Loucy (cell line): Measurements from ENCODE around the gene RNFT2.
A peak's percentile ranks its signal among the peaks of the same experiment; 100 is the strongest.

ENCODE experiments used
- H2AFZ ChIP-seq: fragments of 200-600 bp; sonication (generic); 2 replicates; pipeline ENCODE4 v1.6.0; 2016; ENCODE audit warnings: antibody characterized with exemption, mild to moderate bottlenecking, low read length, moderate library complexity
- H3F3A ChIP-seq: fragments of 200-600 bp; 2 replicates; pipeline ENCODE4 v1.6.0; 2016; ENCODE audit warnings: antibody characterized with exemption, low read depth, mild to moderate bottlenecking
- H3K27me3 ChIP-seq: fragments of 200-600 bp; sonication (generic); 2 replicates; pipeline ENCODE4 v1.6.1; 2014; ENCODE audit warnings: low read length, mild to moderate bottlenecking; ENCODE audit not compliant: insufficient read depth, poor library complexity, severe bottlenecking
- H3K36me3 ChIP-seq: fragments of 200-600 bp; sonication (generic); 2 replicates; pipeline ENCODE4 v1.6.1; 2016; ENCODE audit warnings: low read length; ENCODE audit not compliant: insufficient read depth
- H3K4me1 ChIP-seq: fragments of 200-600 bp; sonication (generic); 2 replicates; pipeline ENCODE4 v1.5.1; 2014; ENCODE audit warnings: low read length, mild to moderate bottlenecking; ENCODE audit not compliant: insufficient read depth, poor library complexity, severe bottlenecking
- H3K4me2 ChIP-seq: fragments of 200-600 bp; sonication (generic); 2 replicates; pipeline ENCODE4 v1.6.0; 2014; ENCODE audit warnings: antibody characterized with exemption, low read length, low read depth, mild to moderate bottlenecking; ENCODE audit not compliant: poor library complexity, severe bottlenecking
- H3K4me3 ChIP-seq: fragments of 200-600 bp; sonication (generic); 2 replicates; pipeline ENCODE4 v1.5.1; 2014; ENCODE audit warnings: low read length, mild to moderate bottlenecking, mixed read lengths; ENCODE audit not compliant: poor library complexity, severe bottlenecking
- H3K79me2 ChIP-seq: fragments of 200-600 bp; sonication (generic); 2 replicates; pipeline ENCODE4 v1.6.1; 2014; ENCODE audit warnings: low read length; ENCODE audit not compliant: insufficient read depth
- H3K9ac ChIP-seq: fragments of 200-600 bp; sonication (generic); 2 replicates; pipeline ENCODE4 v1.6.0; 2014; ENCODE audit warnings: mild to moderate bottlenecking, low read depth, low read length, moderate library complexity; ENCODE audit not compliant: poor library complexity, severe bottlenecking
- H3K9me2 ChIP-seq: fragments of 200-600 bp; sonication (generic); replicated peaks from 2 replicates; pipeline ENCODE4 v1.6.1; 2016; ENCODE audit warnings: low read depth, low read length, mixed read lengths
- H3K9me3 ChIP-seq: fragments of 200-600 bp; sonication (generic); 2 replicates; pipeline ENCODE4 v1.6.1; 2014; ENCODE audit warnings: mild to moderate bottlenecking, antibody characterized with exemption, low read length, low read depth; ENCODE audit not compliant: insufficient read depth
- H4K20me1 ChIP-seq: fragments of 200-600 bp; sonication (generic); 2 replicates; pipeline ENCODE4 v1.6.0; 2014; ENCODE audit warnings: antibody characterized with exemption, low read length, mild to moderate bottlenecking; ENCODE audit not compliant: insufficient read depth, poor library complexity, severe bottlenecking
- CTCF ChIP-seq: fragments of 200-600 bp; sonication (generic); conservative IDR thresholded peaks from 2 replicates; pipeline ENCODE4 v1.5.1; 2014; ENCODE audit warnings: mild to moderate bottlenecking, antibody characterized with exemption, low read length
- EZH2phosphoT487 ChIP-seq: fragments of 200-600 bp; IDR thresholded peaks from 2 replicates; pipeline ENCODE4 v1.6.1; 2018; ENCODE audit warnings: antibody characterized with exemption, mild to moderate bottlenecking, moderate library complexity, borderline replicate concordance

The RNFT2 gene

DNA sequence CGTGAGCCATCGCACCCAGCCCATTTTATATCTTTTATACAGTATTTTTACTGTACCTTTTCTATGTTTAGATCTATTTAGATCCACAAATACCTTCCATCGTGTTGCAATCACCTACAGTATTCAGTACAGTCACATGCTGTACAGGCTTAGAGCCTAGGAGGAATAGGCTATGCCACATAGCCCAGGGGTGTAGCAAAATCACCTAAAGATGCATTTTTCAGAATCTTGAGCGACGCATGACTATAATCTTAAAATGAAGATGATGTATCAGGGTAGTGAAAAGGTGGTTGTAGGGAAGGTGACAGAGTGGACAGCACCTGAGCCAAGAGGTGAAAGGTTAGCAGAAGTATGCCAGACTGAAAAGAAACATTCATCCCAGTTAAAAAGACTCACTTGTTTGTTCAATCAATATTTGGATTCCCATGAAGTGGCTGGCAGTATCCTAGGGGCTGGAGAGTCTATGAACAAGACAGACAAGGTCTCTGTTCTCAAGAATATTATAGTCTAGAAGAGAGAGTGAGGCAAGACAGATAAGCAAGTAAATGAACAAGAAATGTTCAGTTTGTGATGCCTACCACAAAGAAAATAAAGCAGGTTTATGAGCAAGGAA, 3.9 kb upstream of the RNFT2 start:
- H3F3A ChIP-seq, result no peaks in the 10 kb centered on the region
- H4K20me1 ChIP-seq, result peaks cover 20% of the 10 kb centered on the region
- H3K27me3 ChIP-seq, result no peaks in the 10 kb centered on the region
- no peak overlapping the region for H2AFZ ChIP-seq
- H3K9me2 ChIP-seq, result no peaks in the 10 kb centered on the region
- TF ChIP-seq CTCF, result no peak
- no peak for TF ChIP-seq EZH2phosphoT487
- peaks cover 74% of the 10 kb centered on the region for H3K79me2 ChIP-seq
- no peak overlapping the region for H3K4me3 ChIP-seq
- H3K4me2 ChIP-seq, result peak overlapping the region; percentile 37
- no peak overlapping the region for H3K9ac ChIP-seq
- H3K4me1 ChIP-seq, result peaks cover 25% of the 10 kb centered on the region
- 0 out of 2 replicates have a peak, but pooled peaks cover 1% of the 10 kb centered on the region for H3K36me3 ChIP-seq
- H3K9me3 ChIP-seq, result no peaks in the 10 kb centered on the region

GRCh38 chr12:116735084-116735483, 3.0 kb upstream of the RNFT2 start:
- Histone ChIP-seq H3K36me3 (no peaks in the 10 kb centered on the region), H3K27me3 (peaks cover 4% of the 10 kb centered on the region), H3K9ac (no peak overlapping the region), H3K4me1 (peaks cover 25% of the 10 kb centered on the region), H3K79me2 (peaks cover 71% of the 10 kb centered on the region), H3K4me2 (peak overlapping the region; percentile 37), H3K9me3 (no peaks in the 10 kb centered on the region), H3K4me3 (no peak overlapping the region), H3F3A (no peaks in the 10 kb centered on the region), H3K9me2 (no peaks in the 10 kb centered on the region), H2AFZ (no peak overlapping the region), H4K20me1 (peaks cover 17% of the 10 kb centered on the region)
- TF ChIP-seq EZH2phosphoT487, result no peak
- TF ChIP-seq CTCF, result no peak

- Histone ChIP-seq H3K9ac (peak overlapping the region; percentile 87), H3K27me3 (peaks cover 4% of the 10 kb centered on the region), H4K20me1 (peaks cover 17% of the 10 kb centered on the region), H3F3A (no peaks in the 10 kb centered on the region), H3K9me2 (no peaks in the 10 kb centered on the region), H3K79me2 (peaks cover 61% of the 10 kb centered on the region), H3K36me3 (no peaks in the 10 kb centered on the region), H3K4me2 (peak overlapping the region; percentile 95), H3K4me1 (peaks cover 22% of the 10 kb centered on the region), H3K4me3 (peak overlapping the region; percentile 94), H2AFZ (no peak overlapping the region), H3K9me3 (no peaks in the 10 kb centered on the region)
- TF ChIP-seq CTCF, result no peak
- TF ChIP-seq EZH2phosphoT487, result no peak
These were observed 2.0 kb upstream of the RNFT2 start for GRCh38 chr12:116735951-116736599.
